Measurements from ENCODE around the gene NDUFAB1. TPM values are rescaled to one million over a fixed set of nuclear protein-coding genes. Genes with fewer than 3 reads are reported as not detected.
A peak's percentile ranks its signal among the peaks of the same experiment; 100 is the strongest.

The NDUFAB1 gene
- total and polyA plus RNA-seq, 2 of the 13 experiments (the other 11 are each of a cell fraction or from before 2014, with no cell fraction given) = 221 to 601 TPM

DNA sequence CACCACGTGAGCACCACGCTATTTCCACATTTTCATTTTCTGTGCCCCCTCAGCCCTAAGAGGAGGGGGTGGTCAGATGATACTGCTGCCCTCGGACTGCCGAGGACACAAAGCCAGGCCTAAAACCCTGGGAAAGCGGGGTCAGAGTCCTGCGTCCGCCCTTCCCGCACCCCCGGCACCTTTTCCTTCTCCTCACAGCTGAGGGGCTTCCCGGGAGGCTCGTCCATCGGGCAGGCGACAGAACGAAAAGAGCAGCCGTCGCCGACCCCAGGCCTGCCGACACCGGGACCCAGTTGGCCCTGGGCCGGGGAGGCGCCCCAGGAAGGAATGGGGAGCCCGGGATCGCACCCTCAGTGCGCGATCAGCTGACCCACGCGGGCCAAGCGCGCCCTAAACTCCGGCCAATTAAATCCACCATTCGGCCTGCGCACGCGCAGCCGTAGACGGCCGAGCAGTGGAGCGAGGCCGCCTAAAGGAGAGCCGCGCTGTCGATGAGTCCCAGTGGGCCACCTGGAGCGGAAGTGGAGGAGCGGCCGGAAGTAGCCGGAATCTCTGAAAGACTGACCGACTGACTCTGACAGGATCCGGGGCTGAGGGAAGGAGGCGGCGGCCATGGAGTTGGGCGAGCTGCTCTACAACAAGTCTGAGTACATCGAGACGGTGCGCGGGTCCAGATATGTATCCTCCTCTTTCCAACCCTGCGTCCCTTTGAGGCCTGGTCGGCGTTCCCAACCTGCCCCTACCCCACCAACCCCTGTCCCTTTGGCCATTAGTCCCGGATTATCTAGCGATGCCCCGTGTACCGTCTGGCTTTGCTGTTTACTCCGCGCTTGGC lies 45.0 kb upstream of the NDUFAB1 start, which contains the start of the genes DCTN5 and PALB2 (continued):
- TF ChIP-seq ZNF121 (CRISPR knock-in tag; IDR thresholded peaks at IDR 0.05) (no peak; the same call in 1 of the 2 replicates), SNRNP70 (IDR thresholded peaks at IDR 0.05; ENCODE audit: low read depth, low read length) (no peak), SNAPC2 (CRISPR knock-in tag; IDR thresholded peaks at IDR 0.05) (no peak; the same call in 1 of the 2 replicates), ZNF20 (CRISPR knock-in tag; IDR thresholded peaks at IDR 0.05) (peak; percentile 94; the same call in 1 of the 2 replicates), ZNF672 (CRISPR knock-in tag; IDR thresholded peaks at IDR 0.05) (peak; percentile 15; the same call in 1 of the 2 replicates), POLR2AphosphoS5 (IDR thresholded peaks at IDR 0.05; ENCODE audit: low read depth, low read length) (peak; percentile 95), TCF12 (IDR thresholded peaks at IDR 0.05) (no peak), TCF12 (CRISPR knock-in tag; IDR thresholded peaks at IDR 0.05) (peak; percentile 97), CHD4 (IDR thresholded peaks at IDR 0.05; ENCODE audit: borderline replicate concordance, low read length) (no peak), TSC22D2 (CRISPR knock-in tag; IDR thresholded peaks at IDR 0.05; ENCODE audit: borderline replicate concordance) (peak; percentile 86; the same call in 1 of the 2 replicates), RARG (CRISPR knock-in tag; IDR thresholded peaks at IDR 0.05; ENCODE audit: low read depth) (peak; percentile 93; the same call in 1 of the 2 replicates), PCBP1 (IDR thresholded peaks at IDR 0.05; ENCODE audit: borderline replicate concordance, low read depth, low read length) (peak; percentile 92; the same call in 1 of the 2 replicates)
- TF ChIP-seq, protein P1, sequence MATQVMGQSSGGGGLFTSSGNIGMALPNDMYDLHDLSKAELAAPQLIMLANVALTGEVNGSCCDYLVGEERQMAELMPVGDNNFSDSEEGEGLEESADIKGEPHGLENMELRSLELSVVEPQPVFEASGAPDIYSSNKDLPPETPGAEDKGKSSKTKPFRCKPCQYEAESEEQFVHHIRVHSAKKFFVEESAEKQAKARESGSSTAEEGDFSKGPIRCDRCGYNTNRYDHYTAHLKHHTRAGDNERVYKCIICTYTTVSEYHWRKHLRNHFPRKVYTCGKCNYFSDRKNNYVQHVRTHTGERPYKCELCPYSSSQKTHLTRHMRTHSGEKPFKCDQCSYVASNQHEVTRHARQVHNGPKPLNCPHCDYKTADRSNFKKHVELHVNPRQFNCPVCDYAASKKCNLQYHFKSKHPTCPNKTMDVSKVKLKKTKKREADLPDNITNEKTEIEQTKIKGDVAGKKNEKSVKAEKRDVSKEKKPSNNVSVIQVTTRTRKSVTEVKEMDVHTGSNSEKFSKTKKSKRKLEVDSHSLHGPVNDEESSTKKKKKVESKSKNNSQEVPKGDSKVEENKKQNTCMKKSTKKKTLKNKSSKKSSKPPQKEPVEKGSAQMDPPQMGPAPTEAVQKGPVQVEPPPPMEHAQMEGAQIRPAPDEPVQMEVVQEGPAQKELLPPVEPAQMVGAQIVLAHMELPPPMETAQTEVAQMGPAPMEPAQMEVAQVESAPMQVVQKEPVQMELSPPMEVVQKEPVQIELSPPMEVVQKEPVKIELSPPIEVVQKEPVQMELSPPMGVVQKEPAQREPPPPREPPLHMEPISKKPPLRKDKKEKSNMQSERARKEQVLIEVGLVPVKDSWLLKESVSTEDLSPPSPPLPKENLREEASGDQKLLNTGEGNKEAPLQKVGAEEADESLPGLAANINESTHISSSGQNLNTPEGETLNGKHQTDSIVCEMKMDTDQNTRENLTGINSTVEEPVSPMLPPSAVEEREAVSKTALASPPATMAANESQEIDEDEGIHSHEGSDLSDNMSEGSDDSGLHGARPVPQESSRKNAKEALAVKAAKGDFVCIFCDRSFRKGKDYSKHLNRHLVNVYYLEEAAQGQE (IDR thresholded peaks at IDR 0.05; ENCODE audit: borderline replicate concordance in 1 of 2, low read depth in 1 of 2, low read length in 2 of 2) = peak in 1 of 2 experiments; percentile 44; a peak in 2 of 4 replicates
- TF ChIP-seq, protein P2, sequence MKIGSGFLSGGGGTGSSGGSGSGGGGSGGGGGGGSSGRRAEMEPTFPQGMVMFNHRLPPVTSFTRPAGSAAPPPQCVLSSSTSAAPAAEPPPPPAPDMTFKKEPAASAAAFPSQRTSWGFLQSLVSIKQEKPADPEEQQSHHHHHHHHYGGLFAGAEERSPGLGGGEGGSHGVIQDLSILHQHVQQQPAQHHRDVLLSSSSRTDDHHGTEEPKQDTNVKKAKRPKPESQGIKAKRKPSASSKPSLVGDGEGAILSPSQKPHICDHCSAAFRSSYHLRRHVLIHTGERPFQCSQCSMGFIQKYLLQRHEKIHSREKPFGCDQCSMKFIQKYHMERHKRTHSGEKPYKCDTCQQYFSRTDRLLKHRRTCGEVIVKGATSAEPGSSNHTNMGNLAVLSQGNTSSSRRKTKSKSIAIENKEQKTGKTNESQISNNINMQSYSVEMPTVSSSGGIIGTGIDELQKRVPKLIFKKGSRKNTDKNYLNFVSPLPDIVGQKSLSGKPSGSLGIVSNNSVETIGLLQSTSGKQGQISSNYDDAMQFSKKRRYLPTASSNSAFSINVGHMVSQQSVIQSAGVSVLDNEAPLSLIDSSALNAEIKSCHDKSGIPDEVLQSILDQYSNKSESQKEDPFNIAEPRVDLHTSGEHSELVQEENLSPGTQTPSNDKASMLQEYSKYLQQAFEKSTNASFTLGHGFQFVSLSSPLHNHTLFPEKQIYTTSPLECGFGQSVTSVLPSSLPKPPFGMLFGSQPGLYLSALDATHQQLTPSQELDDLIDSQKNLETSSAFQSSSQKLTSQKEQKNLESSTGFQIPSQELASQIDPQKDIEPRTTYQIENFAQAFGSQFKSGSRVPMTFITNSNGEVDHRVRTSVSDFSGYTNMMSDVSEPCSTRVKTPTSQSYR (CRISPR knock-in tag; IDR thresholded peaks at IDR 0.05; ENCODE audit: borderline replicate concordance) = peak; percentile 64; the same call in 1 of the 2 replicates
- TF ChIP-seq, protein P3, sequence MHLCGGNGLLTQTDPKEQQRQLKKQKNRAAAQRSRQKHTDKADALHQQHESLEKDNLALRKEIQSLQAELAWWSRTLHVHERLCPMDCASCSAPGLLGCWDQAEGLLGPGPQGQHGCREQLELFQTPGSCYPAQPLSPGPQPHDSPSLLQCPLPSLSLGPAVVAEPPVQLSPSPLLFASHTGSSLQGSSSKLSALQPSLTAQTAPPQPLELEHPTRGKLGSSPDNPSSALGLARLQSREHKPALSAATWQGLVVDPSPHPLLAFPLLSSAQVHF (CRISPR knock-in tag; IDR thresholded peaks at IDR 0.05) = peak; percentile 86; the same call in 1 of the 2 replicates
- TF ChIP-seq, protein P4, sequence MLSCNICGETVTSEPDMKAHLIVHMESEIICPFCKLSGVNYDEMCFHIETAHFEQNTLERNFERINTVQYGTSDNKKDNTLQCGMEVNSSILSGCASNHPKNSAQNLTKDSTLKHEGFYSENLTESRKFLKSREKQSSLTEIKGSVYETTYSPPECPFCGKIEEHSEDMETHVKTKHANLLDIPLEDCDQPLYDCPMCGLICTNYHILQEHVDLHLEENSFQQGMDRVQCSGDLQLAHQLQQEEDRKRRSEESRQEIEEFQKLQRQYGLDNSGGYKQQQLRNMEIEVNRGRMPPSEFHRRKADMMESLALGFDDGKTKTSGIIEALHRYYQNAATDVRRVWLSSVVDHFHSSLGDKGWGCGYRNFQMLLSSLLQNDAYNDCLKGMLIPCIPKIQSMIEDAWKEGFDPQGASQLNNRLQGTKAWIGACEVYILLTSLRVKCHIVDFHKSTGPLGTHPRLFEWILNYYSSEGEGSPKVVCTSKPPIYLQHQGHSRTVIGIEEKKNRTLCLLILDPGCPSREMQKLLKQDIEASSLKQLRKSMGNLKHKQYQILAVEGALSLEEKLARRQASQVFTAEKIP (CRISPR knock-in tag; IDR thresholded peaks at IDR 0.05; ENCODE audit: borderline replicate concordance) = no peak
- TF ChIP-seq, protein P5, sequence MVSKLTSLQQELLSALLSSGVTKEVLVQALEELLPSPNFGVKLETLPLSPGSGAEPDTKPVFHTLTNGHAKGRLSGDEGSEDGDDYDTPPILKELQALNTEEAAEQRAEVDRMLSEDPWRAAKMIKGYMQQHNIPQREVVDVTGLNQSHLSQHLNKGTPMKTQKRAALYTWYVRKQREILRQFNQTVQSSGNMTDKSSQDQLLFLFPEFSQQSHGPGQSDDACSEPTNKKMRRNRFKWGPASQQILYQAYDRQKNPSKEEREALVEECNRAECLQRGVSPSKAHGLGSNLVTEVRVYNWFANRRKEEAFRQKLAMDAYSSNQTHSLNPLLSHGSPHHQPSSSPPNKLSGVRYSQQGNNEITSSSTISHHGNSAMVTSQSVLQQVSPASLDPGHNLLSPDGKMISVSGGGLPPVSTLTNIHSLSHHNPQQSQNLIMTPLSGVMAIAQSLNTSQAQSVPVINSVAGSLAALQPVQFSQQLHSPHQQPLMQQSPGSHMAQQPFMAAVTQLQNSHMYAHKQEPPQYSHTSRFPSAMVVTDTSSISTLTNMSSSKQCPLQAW (CRISPR knock-in tag; IDR thresholded peaks at IDR 0.05) = peak; percentile 96

Measured in HepG2 (cell line).